Neural crest cell (in vitro differentiated cells): ENCODE data around the gene SHISA4. TPM values are rescaled to one million over a fixed set of nuclear protein-coding genes. Genes with fewer than 3 reads are reported as not detected.

Experiments
- DNase-seq: peaks from one replicate; pipeline ENCODE4 v3.0.0; 2021; ENCODE audit warnings: low read depth, mixed read lengths, low spot score
- H3K27ac Mint-ChIP-seq: one replicate; pipeline ENCODE4 v1.8.0; 2021; ENCODE audit warnings: mild to moderate bottlenecking, mixed read lengths; ENCODE audit not compliant: unreplicated experiment
- H3K27me3 Mint-ChIP-seq: 2 replicates; pipeline ENCODE4 v1.8.0; 2021; ENCODE audit warnings: low read depth, mild to moderate bottlenecking, mixed read lengths
- H3K36me3 Mint-ChIP-seq: 2 replicates; pipeline ENCODE4 v1.8.0; 2021; ENCODE audit warnings: low read depth, mild to moderate bottlenecking, mixed read lengths
- H3K4me1 Mint-ChIP-seq: 2 replicates; pipeline ENCODE4 v1.8.0; 2021; ENCODE audit warnings: mixed read lengths
- H3K4me3 Mint-ChIP-seq: one replicate; pipeline ENCODE4 v1.8.0; 2021; ENCODE audit warnings: mild to moderate bottlenecking, mixed read lengths
- H3K9me3 Mint-ChIP-seq: 2 replicates; pipeline ENCODE4 v1.8.0; 2021; ENCODE audit warnings: mixed read lengths
- CTCF ChIP-seq: fragments of 200-600 bp; sonication (generic); conservative IDR thresholded peaks from 2 replicates; pipeline ENCODE4 v1.5.0; 2021; ENCODE audit warnings: antibody characterized with exemption, mild to moderate bottlenecking
- total RNA-seq: library from RNA; stranded (reverse); gene quantifications from 2 replicates; pipeline ENCODE4 v1.2.1, GENCODE V29; 2021

Gene SHISA4
- total RNA-seq, 1 donor from 2014 or later, result 10.8 TPM

GRCh38 chr1:201917362-201918033, 28.8 kb downstream of the SHISA4 start:
- Mint-ChIP-seq H3K36me3 (no peaks in the 10 kb centered on the region), H3K9me3 (peaks cover 2% of the 10 kb centered on the region), H3K27me3 (no peaks in the 10 kb centered on the region), H3K4me3 (no peak overlapping the region), H3K27ac (no peak overlapping the region), H3K4me1 (peaks cover 22% of the 10 kb centered on the region)
- no peak for DNase-seq
- TF ChIP-seq CTCF, result no peak

DNA sequence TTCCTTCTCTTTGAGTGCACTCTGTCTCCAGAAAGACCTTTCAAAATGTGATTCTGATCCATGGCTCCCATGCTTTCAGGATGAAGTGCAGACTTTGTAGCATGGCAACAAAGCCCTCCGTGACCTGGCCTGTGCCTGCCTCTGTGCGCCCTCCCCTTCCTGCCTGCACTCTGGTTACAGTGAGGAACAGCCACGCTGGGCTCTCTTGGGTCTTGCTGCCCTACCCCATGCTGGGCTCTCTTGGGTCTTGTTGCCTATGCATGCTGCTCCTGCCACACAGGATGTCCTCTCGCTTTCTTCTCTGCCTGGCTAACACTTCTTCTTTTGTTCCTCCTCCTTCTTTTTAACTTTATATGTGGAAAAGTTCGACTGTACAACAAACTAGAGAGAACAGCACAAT, 29.6 kb downstream of the SHISA4 start:
- peaks cover 2% of the 10 kb centered on the region for H3K9me3 Mint-ChIP-seq
- DNase-seq, result no peak
- H3K27ac Mint-ChIP-seq, result peak overlapping the region; percentile 29
- H3K27me3 Mint-ChIP-seq, result no peaks in the 10 kb centered on the region
- H3K4me1 Mint-ChIP-seq, result peaks cover 22% of the 10 kb centered on the region
- TF ChIP-seq CTCF, result no peak
- no peak overlapping the region for H3K4me3 Mint-ChIP-seq
- H3K36me3 Mint-ChIP-seq, result no peaks in the 10 kb centered on the region

- DNase-seq, result no peak
- Mint-ChIP-seq H3K36me3 (no peaks in the 10 kb centered on the region), H3K4me1 (peaks cover 14% of the 10 kb centered on the region), H3K4me3 (no peak overlapping the region), H3K27me3 (no peaks in the 10 kb centered on the region), H3K27ac (no peak overlapping the region), H3K9me3 (peaks cover 2% of the 10 kb centered on the region)
- TF ChIP-seq CTCF, result no peak
These were observed 33.4 kb downstream of the SHISA4 start for GRCh38 chr1:201921952-201922558.

DNA sequence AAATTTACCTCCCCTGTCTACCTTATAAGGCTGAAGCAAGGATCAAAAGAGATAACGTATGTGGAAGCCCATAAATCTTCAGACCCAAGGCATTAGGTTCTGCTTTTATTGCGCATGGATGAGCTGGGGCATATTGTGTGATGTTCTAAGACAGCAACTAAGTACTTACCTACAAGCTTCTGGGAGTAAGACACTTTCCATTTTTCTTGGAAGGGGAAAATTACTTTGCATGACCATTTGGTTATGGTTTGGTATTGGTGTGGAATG, 36.5 kb downstream of the SHISA4 start:
- Mint-ChIP-seq H3K4me1 (peaks cover 4% of the 10 kb centered on the region), H3K4me3 (no peak overlapping the region), H3K9me3 (peaks cover 2% of the 10 kb centered on the region), H3K36me3 (no peaks in the 10 kb centered on the region), H3K27ac (no peak overlapping the region), H3K27me3 (no peaks in the 10 kb centered on the region)
- no peak for DNase-seq
- TF ChIP-seq CTCF, result no peak

GRCh38 chr1:201925981-201926645, 37.4 kb downstream of the SHISA4 start:
- Mint-ChIP-seq H3K4me3 (no peak overlapping the region), H3K4me1 (peaks cover 4% of the 10 kb centered on the region), H3K9me3 (no peaks in the 10 kb centered on the region), H3K36me3 (no peaks in the 10 kb centered on the region), H3K27me3 (no peaks in the 10 kb centered on the region), H3K27ac (peak overlapping the region; percentile 21)
- TF ChIP-seq CTCF, result no peak
- no peak for DNase-seq
